LoVo (cell line): ENCODE data around the gene ULBP3.
"Not testable (repeated sequence)": the region's sequence is repeated elsewhere in the genome, so short reads cannot be mapped to it uniquely, and the experiment has no call there.

Source experiments
- DNase-seq: peaks from one replicate; pipeline ENCODE4 v3.0.0-alpha.2; 2016; ENCODE audit warnings: low spot score

Gene ULBP3

GRCh38 chr6:150015281-150016001, 53.5 kb downstream of the ULBP3 start:
- not testable (repeated sequence) for DNase-seq

GRCh38 chr6:150014623-150015280, 54.2 kb downstream of the ULBP3 start:
- DNase-seq = not testable (repeated sequence)

- DNase-seq = not testable (repeated sequence)
Observed at GRCh38 chr6:150013785-150014622, 54.9 kb downstream of the ULBP3 start.

- not testable (repeated sequence) for DNase-seq
Observed at GRCh38 chr6:150012846-150013784, 55.8 kb downstream of the ULBP3 start.
